ENCODE data around the gene PHLDA3.

PHLDA3 gene

DNA sequence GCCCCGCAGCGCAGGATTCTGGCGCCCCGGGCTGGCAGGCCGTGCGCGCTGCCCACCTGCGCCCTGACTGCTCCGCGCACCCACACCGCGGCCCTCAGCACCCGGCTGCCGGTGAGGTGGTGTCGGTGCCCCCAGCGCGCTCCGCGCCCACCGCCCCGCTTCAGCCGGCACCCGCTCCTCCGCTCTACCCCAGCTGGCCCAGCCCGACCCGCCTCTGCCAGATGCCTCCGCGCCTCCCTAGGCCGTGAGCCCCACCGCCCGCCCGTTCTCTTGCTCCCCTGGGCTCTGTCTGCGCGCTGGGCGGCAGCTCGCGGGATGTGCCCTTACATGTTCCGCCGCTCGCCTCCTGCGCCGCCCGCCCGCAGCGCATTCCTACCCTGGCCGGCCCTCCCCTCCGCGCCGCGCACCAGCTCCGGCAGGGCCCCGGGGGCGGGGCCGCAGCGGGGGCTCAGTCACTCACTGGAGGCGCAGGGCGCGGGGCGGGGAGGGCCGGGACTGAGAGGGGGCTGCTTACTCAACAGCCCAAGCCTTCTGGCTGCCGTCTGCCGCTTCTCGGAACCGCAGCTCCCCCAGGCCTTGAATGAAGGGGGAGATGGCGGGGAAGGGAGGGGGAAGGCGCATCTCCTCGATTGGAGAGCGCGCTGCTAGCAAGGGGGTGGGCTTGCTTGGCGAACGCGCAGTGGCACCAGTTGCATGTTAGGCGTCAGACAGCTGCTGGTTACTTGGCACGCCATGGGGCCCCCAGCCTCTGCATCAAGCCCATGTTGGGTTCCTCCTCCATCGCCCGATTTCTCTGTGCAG is at the start of gene PHLDA3 (continued):
- TF ChIP-seq ZNF529 (tag by site-specific recombination; IDR thresholded peaks at IDR 0.05; ENCODE audit: insufficient replicate concordance) (no peak), ZSCAN23 (tag by site-specific recombination; IDR thresholded peaks at IDR 0.05) (no peak), ZNF585B (tag by site-specific recombination; IDR thresholded peaks at IDR 0.05) (no peak), ZNF114 (tag by site-specific recombination; IDR thresholded peaks at IDR 0.05) (no peak), YY1 (tag by site-specific recombination; IDR thresholded peaks at IDR 0.05) (peak; percentile 27; the same call in 1 of the 2 replicates), ZNF571 (tag by site-specific recombination; IDR thresholded peaks at IDR 0.05) (no peak), PRDM1 (tag by site-specific recombination; IDR thresholded peaks at IDR 0.05) (no peak), MEIS1 (CRISPR knock-in tag; IDR thresholded peaks at IDR 0.05; ENCODE audit: borderline replicate concordance) (no peak), KLF16 (tag by site-specific recombination; IDR thresholded peaks at IDR 0.05) (peak; percentile 77), GLI2 (tag by site-specific recombination; IDR thresholded peaks at IDR 0.05; ENCODE audit: borderline replicate concordance, low read depth) (no peak), GLIS2 (tag by site-specific recombination; IDR thresholded peaks at IDR 0.05) (peak; percentile 91), TCF7L2 (IDR thresholded peaks at IDR 0.05; ENCODE audit: borderline replicate concordance, low read depth, low read length) (no peak), ZNF791 (tag by site-specific recombination; IDR thresholded peaks at IDR 0.05) (no peak), BCL11B (tag by site-specific recombination; IDR thresholded peaks at IDR 0.05; ENCODE audit: low read depth) (no peak; the same call in 1 of the 2 replicates), ZNF324 (tag by site-specific recombination; IDR thresholded peaks at IDR 0.05) (no peak), ZNF626 (tag by site-specific recombination; IDR thresholded peaks at IDR 0.05) (no peak), KLF1 (tag by site-specific recombination; IDR thresholded peaks at IDR 0.05) (peak; percentile 77; the same call in 1 of the 2 replicates), ZNF391 (tag by site-specific recombination; IDR thresholded peaks at IDR 0.05; ENCODE audit: borderline replicate concordance, low read depth) (peak; percentile 42; the same call in 1 of the 2 replicates), ZNF239 (tag by site-specific recombination; IDR thresholded peaks at IDR 0.05) (no peak), WT1 (tag by site-specific recombination; IDR thresholded peaks at IDR 0.05) (peak; percentile 33; the same call in 1 of the 2 replicates), ZNF707 (tag by site-specific recombination; IDR thresholded peaks at IDR 0.05) (no peak; the same call in 1 of the 2 replicates), HOXC10 (CRISPR knock-in tag; IDR thresholded peaks at IDR 0.05) (no peak; the same call in 1 of the 2 replicates), ZNF302 (tag by site-specific recombination; IDR thresholded peaks at IDR 0.05; ENCODE audit: low read depth) (no peak), ZNF10 (tag by site-specific recombination; IDR thresholded peaks at IDR 0.05) (no peak; the same call in 1 of the 2 replicates), ZNF747 (tag by site-specific recombination; IDR thresholded peaks at IDR 0.05) (no peak), ZNF600 (tag by site-specific recombination; IDR thresholded peaks at IDR 0.05) (peak; percentile 49; the same call in 1 of the 2 replicates), ZFP41 (tag by site-specific recombination; IDR thresholded peaks at IDR 0.05; ENCODE audit: borderline replicate concordance) (no peak), ZEB2 (tag by site-specific recombination; IDR thresholded peaks at IDR 0.05) (peak; percentile 59; the same call in 1 of the 2 replicates), ZBTB20 (tag by site-specific recombination; IDR thresholded peaks at IDR 0.05) (peak; percentile 100), ZNF658 (tag by site-specific recombination; IDR thresholded peaks at IDR 0.05) (no peak), SALL2 (tag by site-specific recombination; IDR thresholded peaks at IDR 0.05; ENCODE audit: borderline replicate concordance) (no peak), ZIC2 (tag by site-specific recombination; IDR thresholded peaks at IDR 0.05) (peak; percentile 92)
- TF ChIP-seq, protein P1, sequence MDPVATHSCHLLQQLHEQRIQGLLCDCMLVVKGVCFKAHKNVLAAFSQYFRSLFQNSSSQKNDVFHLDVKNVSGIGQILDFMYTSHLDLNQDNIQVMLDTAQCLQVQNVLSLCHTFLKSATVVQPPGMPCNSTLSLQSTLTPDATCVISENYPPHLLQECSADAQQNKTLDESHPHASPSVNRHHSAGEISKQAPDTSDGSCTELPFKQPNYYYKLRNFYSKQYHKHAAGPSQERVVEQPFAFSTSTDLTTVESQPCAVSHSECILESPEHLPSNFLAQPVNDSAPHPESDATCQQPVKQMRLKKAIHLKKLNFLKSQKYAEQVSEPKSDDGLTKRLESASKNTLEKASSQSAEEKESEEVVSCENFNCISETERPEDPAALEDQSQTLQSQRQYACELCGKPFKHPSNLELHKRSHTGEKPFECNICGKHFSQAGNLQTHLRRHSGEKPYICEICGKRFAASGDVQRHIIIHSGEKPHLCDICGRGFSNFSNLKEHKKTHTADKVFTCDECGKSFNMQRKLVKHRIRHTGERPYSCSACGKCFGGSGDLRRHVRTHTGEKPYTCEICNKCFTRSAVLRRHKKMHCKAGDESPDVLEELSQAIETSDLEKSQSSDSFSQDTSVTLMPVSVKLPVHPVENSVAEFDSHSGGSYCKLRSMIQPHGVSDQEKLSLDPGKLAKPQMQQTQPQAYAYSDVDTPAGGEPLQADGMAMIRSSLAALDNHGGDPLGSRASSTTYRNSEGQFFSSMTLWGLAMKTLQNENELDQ (tag by site-specific recombination; IDR thresholded peaks at IDR 0.05; ENCODE audit: low read depth): no peak
- TF ChIP-seq, protein P2, sequence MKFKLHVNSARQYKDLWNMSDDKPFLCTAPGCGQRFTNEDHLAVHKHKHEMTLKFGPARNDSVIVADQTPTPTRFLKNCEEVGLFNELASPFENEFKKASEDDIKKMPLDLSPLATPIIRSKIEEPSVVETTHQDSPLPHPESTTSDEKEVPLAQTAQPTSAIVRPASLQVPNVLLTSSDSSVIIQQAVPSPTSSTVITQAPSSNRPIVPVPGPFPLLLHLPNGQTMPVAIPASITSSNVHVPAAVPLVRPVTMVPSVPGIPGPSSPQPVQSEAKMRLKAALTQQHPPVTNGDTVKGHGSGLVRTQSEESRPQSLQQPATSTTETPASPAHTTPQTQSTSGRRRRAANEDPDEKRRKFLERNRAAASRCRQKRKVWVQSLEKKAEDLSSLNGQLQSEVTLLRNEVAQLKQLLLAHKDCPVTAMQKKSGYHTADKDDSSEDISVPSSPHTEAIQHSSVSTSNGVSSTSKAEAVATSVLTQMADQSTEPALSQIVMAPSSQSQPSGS (tag by site-specific recombination; IDR thresholded peaks at IDR 0.05; ENCODE audit: low read depth): no peak
- TF ChIP-seq, protein P3, sequence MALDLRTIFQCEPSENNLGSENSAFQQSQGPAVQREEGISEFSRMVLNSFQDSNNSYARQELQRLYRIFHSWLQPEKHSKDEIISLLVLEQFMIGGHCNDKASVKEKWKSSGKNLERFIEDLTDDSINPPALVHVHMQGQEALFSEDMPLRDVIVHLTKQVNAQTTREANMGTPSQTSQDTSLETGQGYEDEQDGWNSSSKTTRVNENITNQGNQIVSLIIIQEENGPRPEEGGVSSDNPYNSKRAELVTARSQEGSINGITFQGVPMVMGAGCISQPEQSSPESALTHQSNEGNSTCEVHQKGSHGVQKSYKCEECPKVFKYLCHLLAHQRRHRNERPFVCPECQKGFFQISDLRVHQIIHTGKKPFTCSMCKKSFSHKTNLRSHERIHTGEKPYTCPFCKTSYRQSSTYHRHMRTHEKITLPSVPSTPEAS (tag by site-specific recombination; IDR thresholded peaks at IDR 0.05): no peak
- TF ChIP-seq, protein P4, sequence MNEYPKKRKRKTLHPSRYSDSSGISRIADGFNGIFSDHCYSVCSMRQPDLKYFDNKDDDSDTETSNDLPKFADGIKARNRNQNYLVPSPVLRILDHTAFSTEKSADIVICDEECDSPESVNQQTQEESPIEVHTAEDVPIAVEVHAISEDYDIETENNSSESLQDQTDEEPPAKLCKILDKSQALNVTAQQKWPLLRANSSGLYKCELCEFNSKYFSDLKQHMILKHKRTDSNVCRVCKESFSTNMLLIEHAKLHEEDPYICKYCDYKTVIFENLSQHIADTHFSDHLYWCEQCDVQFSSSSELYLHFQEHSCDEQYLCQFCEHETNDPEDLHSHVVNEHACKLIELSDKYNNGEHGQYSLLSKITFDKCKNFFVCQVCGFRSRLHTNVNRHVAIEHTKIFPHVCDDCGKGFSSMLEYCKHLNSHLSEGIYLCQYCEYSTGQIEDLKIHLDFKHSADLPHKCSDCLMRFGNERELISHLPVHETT (tag by site-specific recombination; IDR thresholded peaks at IDR 0.05): no peak
